DND-41 (cell line): ENCODE data around the gene WDR53.
A peak's percentile ranks its signal among the peaks of the same experiment; 100 is the strongest.
"Not testable (repeated sequence)": the region's sequence is repeated elsewhere in the genome, so short reads cannot be mapped to it uniquely, and the experiment has no call there.

ENCODE experiments used
- ATAC-seq: fragments of 200-7000 bp; cut with Tn5 transposase; 3 replicates; pipeline ENCODE4 v1.9.1; 2021; ENCODE audit warnings: low read depth; ENCODE audit not compliant: insufficient read depth
- DNase-seq: peaks from one replicate; pipeline ENCODE4 v3.0.0-alpha.2; 2020
- H2AFZ ChIP-seq: 2 replicates; pipeline ENCODE4 v1.6.0; 2012; ENCODE audit warnings: low read depth, low read length
- H3K27ac ChIP-seq: 2 replicates; pipeline ENCODE4 v1.5.1; 2012; ENCODE audit warnings: low read length, inconsistent platforms
- H3K27me3 ChIP-seq: fragments of 200-600 bp; sonication (generic); 2 replicates; pipeline ENCODE4 v1.6.0; 2012; ENCODE audit warnings: low read length, mild to moderate bottlenecking, inconsistent platforms; ENCODE audit not compliant: insufficient read depth, poor library complexity
- H3K36me3 ChIP-seq: 2 replicates; pipeline ENCODE4 v1.5.1; 2012; ENCODE audit warnings: low read length, inconsistent platforms; ENCODE audit not compliant: insufficient read depth
- H3K4me1 ChIP-seq: 2 replicates; pipeline ENCODE4 v1.5.1; 2012; ENCODE audit warnings: mild to moderate bottlenecking, low read length; ENCODE audit not compliant: insufficient read depth
- H3K4me2 ChIP-seq: 2 replicates; pipeline ENCODE4 v1.6.0; 2012; ENCODE audit warnings: mild to moderate bottlenecking, moderate library complexity, low read length, inconsistent platforms; ENCODE audit not compliant: insufficient read depth
- H3K4me3 ChIP-seq, 2 experiments: fragments of 200-600 bp in 1 of 2; shearing (Covaris generic) in 1 of 2; 2 replicates each; pipeline ENCODE4 v1.5.1; 2012 to 2016; ENCODE audit warnings: inconsistent platforms in 2 of 2, low read length in 2 of 2, mild to moderate bottlenecking in 2 of 2, low read depth in 1 of 2, moderate library complexity in 1 of 2
- H3K79me2 ChIP-seq: 2 replicates; pipeline ENCODE4 v1.6.0; 2012; ENCODE audit warnings: low read length, inconsistent platforms; ENCODE audit not compliant: insufficient read depth
- H3K9ac ChIP-seq: 2 replicates; pipeline ENCODE4 v1.6.0; 2012; ENCODE audit warnings: low read depth, mild to moderate bottlenecking, inconsistent platforms, low read length, moderate library complexity
- H3K9me3 ChIP-seq: 2 replicates; pipeline ENCODE4 v1.5.1; 2012; ENCODE audit warnings: low read length, moderate library complexity, mild to moderate bottlenecking, inconsistent platforms; ENCODE audit not compliant: insufficient read depth, severe bottlenecking
- H4K20me1 ChIP-seq: 2 replicates; pipeline ENCODE4 v1.6.0; 2012; ENCODE audit warnings: low read length; ENCODE audit not compliant: insufficient read depth
- EZH2 ChIP-seq: IDR thresholded peaks from 3 replicates; pipeline ENCODE4 v1.6.1; 2012; ENCODE audit warnings: borderline replicate concordance, low read depth, mild to moderate bottlenecking, moderate library complexity, low read length, inconsistent platforms; ENCODE audit not compliant: severe bottlenecking
- TF ChIP-seq, protein P1 (sequence below): IDR thresholded peaks from 2 replicates; pipeline ENCODE4 v1.5.1; 2012; ENCODE audit warnings: borderline replicate concordance, low read length, moderate library complexity, mild to moderate bottlenecking; ENCODE audit not compliant: poor library complexity, severe bottlenecking; ENCODE audit errors: extremely low read depth

The WDR53 gene

GRCh38 chr3:196585044-196585757 lies 16.8 kb upstream of the WDR53 start:
- H2AFZ ChIP-seq, result no peak overlapping the region
- H3K9ac ChIP-seq, result no peak overlapping the region
- no peak for TF ChIP-seq EZH2
- TF ChIP-seq, protein P1, sequence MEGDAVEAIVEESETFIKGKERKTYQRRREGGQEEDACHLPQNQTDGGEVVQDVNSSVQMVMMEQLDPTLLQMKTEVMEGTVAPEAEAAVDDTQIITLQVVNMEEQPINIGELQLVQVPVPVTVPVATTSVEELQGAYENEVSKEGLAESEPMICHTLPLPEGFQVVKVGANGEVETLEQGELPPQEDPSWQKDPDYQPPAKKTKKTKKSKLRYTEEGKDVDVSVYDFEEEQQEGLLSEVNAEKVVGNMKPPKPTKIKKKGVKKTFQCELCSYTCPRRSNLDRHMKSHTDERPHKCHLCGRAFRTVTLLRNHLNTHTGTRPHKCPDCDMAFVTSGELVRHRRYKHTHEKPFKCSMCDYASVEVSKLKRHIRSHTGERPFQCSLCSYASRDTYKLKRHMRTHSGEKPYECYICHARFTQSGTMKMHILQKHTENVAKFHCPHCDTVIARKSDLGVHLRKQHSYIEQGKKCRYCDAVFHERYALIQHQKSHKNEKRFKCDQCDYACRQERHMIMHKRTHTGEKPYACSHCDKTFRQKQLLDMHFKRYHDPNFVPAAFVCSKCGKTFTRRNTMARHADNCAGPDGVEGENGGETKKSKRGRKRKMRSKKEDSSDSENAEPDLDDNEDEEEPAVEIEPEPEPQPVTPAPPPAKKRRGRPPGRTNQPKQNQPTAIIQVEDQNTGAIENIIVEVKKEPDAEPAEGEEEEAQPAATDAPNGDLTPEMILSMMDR, result no peak
- DNase-seq (no peak), ATAC-seq (no peak)
- H4K20me1 ChIP-seq, result no peaks in the 10 kb centered on the region
- no peaks in the 10 kb centered on the region for H3K9me3 ChIP-seq
- peaks cover 22% of the 10 kb centered on the region for H3K79me2 ChIP-seq
- H3K27ac ChIP-seq, result no peak overlapping the region
- no peaks in the 10 kb centered on the region for H3K27me3 ChIP-seq
- H3K36me3 ChIP-seq, result peaks cover 57% of the 10 kb centered on the region
- no peak overlapping the region for H3K4me3 ChIP-seq
- H3K4me1 ChIP-seq, result no peaks in the 10 kb centered on the region
- no peak overlapping the region for H3K4me2 ChIP-seq

DNA sequence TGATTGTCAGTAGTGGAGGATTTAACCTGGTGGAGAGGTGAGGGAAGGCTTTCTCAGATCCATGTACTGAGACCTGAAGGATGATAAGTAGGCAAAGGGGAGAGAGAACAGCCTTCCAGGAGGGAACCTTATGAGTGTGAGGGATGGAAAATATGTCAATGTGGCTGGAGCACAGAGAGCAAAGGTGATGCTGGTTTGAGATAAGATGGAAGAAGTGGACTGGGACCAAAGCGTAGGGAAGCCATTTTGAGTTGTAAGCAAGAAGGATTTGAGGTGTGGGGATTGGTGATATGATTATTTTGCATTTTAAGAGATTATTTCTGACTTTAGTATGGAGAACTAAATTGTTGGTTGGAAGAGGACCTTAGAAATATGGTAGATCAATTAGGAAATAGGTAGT lies 4.0 kb upstream of the WDR53 start:
- Histone ChIP-seq H2AFZ (no peak overlapping the region), H3K4me3 (0 out of 4 replicates have a peak overlapping the region, but pooled peaks of 1 of the 2 experiments have one; percentile 11), H3K27me3 (no peaks in the 10 kb centered on the region), H3K4me2 (peak overlapping the region; percentile 81), H3K36me3 (peaks cover 6% of the 10 kb centered on the region), H3K9ac (no peak overlapping the region), H4K20me1 (peaks cover 5% of the 10 kb centered on the region), H3K9me3 (no peaks in the 10 kb centered on the region), H3K27ac (no peak overlapping the region), H3K79me2 (peaks cover 94% of the 10 kb centered on the region), H3K4me1 (peaks cover 44% of the 10 kb centered on the region)
- DNase-seq, result no peak
- ATAC-seq, result no peak
- no peak for TF ChIP-seq EZH2
- TF ChIP-seq, protein P1, result no peak

DNA sequence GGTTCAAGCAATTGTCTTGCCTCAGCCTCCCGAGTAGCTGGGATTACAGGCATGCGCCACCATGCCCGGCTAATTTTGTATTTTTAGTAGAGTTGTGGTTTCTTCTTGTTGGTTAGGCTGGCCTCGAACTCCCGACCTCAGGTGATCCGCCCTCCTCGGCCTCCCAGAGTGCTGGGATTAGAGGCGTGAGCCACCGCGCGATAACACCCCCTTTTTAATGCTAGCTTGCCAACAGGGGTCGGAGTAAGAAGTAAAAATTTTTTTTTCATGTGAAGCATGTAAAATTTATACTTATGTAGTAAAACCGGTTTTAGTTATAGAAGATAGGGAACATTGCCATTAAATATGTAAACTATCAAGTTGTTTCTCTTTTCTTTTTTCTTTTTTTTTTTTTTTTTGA lies 2.0 kb upstream of the WDR53 start:
- ATAC-seq, H4K20me1 ChIP-seq, H3K27ac ChIP-seq, H3K27me3 ChIP-seq, DNase-seq, H3K9me3 ChIP-seq, H2AFZ ChIP-seq: not testable (repeated sequence)
- Histone ChIP-seq H3K36me3 (peaks cover 16% of the 10 kb centered on the region), H3K9ac (peak overlapping the region; percentile 82; the same call in 1 of the 2 replicates), H3K4me1 (peaks cover 57% of the 10 kb centered on the region), H3K4me2 (peak overlapping the region; percentile 81), H3K4me3 (peak overlapping the region in 1 of 2 experiments; percentile 84; a peak in 2 of 4 replicates), H3K79me2 (peaks cover 90% of the 10 kb centered on the region)

- H3K4me3 ChIP-seq, result peak overlapping the region; percentile 84 to 98; a peak in 3 of 4 replicates
- peak; percentile 13 for ATAC-seq
- H3K27me3 ChIP-seq, result no peaks in the 10 kb centered on the region
- H3K9ac ChIP-seq, result peak overlapping the region; percentile 82
- peaks cover 16% of the 10 kb centered on the region for H3K36me3 ChIP-seq
- H3K4me1 ChIP-seq, result peaks cover 61% of the 10 kb centered on the region
- H2AFZ ChIP-seq, result peak overlapping the region; percentile 70
- H3K27ac ChIP-seq, result peak overlapping the region; percentile 95
- TF ChIP-seq, protein P1, result peak; percentile 2
- no peak for TF ChIP-seq EZH2
- no peaks in the 10 kb centered on the region for H3K9me3 ChIP-seq
- peak overlapping the region; percentile 81 for H3K4me2 ChIP-seq
- H3K79me2 ChIP-seq, result peaks cover 86% of the 10 kb centered on the region
- peak; percentile 55 for DNase-seq
- peaks cover 3% of the 10 kb centered on the region; the same call in 1 of the 2 replicates for H4K20me1 ChIP-seq
Measured at GRCh38 chr3:196569003-196569516, 706 bp upstream of the WDR53 start.
